DMS153 treated with DMSO at 0.1 percent for 48 hours (cell line): Measurements from ENCODE around the gene ACO1.
"Not testable (repeated sequence)": the region's sequence is repeated elsewhere in the genome, so short reads cannot be mapped to it uniquely, and the experiment has no call there.

ENCODE experiments used
- DNase-seq: peaks from one replicate; lab custom pipeline; 2025; ENCODE audit not compliant: unreplicated experiment; lab: John Stamatoyannopoulos, UW

The ACO1 gene

DNA sequence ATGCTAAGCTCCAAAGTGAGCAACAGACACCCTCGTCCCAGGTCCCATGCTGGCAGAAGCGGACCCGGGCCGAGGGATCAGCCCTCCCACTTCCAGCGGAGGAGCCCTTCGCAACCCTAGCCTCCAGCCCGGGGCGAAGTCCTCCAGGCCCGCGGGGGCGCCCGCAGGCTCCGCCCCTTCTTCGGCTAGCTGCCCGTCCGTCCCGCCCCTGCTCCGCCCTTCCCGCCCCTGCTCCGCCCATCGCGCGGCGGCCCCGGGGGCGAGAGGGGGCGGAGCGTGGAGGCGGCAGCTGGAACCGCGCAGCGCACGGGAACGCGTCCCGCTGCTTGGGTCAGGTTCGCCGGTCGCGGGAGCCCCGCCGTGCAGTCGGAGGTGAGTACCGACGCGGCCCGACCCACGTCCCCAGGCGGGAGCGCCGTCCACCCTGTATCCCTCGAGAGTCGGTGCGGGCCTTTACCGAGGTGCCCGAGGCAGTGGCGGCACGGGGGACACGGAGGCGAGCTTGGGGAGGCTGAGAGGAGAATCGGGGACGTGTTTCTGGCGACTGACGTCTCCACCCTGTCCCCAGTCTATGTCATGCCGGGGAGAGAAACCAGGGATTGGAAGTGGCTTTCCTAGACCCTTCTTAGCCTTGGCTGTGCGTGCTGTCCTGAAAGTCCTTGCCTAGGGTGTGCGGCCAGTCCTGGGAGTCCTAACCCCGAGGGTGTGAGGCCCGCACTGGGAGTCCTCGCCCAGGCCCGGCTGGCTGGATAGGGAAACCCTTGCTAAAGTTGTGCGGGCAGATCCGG, at the start of gene ACO1:
Gene ACO1, plus strand, starts transcription at position 280 of the 788 bp plus-strand sequence. CDS start 20,864 bp downstream, outside the sequence.
- peak; percentile 60 for DNase-seq

DNA sequence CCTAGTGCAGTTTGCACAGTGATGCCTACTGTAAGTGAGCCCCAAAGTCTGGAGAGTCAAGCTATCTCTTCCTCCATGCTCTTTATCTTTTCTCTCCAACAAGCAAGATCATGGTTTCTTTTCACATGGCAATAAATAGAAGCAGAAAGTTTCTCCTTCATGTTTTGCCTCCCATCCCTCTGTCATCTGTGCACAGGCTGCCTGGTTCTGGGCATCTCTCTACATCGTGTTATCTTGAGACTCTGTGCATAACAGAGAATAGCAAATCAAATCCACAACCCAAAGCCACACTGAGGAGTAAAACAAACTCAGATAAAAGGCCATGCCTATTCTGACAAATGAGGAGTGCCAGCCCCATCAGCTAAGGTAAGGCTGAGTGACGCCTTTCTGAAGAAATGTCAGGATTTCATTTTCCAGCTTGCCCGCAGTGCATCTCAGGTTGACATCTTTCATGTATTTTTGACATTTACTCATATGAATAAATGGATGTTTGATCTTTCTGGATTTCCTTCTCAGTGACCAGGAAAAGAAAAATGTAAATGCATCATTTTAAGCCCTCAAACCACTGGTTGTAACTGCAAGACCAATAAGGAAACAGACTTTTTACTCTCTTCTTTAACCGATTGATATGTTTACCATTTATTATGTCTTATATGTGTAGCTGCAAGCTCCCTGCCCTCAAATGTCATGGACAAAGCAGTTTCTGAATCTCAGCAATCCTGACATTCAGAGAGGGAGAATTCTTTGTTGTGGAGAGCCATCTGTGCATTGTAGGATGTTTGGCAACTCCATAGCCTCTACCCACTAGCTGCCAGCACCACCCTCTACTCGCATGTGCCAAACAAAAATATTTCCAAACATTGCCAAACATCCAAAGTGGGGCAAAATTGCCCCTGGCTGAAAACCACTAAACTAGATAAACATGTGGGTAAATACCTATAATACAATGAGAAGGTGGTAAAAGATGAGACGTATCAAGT, 49.2 kb upstream of the ACO1 start:
- DNase-seq, result no peak

DNA sequence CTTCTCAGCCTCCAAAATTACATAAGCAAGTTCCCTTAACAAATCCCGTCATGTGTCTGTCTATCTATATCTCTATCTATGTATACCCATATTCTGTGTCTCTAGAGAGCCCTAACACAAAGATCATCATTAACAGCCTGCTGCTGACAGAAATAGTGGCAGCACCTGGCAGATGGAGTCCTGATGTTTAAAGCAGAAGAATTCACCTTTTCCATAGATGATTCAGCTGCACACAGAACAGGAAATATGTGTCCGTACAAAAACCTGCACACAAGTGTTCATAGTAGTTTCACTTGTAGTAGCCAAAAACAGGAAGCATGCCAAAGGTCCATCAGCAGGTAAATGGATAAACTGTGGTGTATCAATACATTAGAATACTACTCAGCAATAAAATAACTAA, 45.0 kb upstream of the ACO1 start:
- DNase-seq, result peak; percentile 23

DNA sequence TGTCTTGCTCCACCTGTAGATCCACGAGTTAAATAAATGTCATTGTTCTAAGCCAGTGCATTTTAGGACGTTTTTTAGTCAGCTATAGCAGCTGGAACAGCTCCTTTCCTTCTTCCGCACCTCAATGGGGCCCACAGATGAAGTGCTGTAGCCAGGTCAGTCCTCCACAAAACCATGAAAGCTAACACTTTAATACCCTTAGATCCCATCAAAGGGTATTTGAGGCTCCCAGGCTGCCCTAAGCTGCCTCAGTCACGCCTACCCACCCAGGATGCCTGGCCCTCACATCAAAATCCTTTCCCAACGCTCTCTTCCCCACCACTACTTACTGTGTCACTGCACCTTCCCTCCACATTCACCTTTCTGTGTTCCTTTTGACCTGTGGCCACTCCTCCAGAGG, 44.1 kb upstream of the ACO1 start:
- no peak for DNase-seq

DNA sequence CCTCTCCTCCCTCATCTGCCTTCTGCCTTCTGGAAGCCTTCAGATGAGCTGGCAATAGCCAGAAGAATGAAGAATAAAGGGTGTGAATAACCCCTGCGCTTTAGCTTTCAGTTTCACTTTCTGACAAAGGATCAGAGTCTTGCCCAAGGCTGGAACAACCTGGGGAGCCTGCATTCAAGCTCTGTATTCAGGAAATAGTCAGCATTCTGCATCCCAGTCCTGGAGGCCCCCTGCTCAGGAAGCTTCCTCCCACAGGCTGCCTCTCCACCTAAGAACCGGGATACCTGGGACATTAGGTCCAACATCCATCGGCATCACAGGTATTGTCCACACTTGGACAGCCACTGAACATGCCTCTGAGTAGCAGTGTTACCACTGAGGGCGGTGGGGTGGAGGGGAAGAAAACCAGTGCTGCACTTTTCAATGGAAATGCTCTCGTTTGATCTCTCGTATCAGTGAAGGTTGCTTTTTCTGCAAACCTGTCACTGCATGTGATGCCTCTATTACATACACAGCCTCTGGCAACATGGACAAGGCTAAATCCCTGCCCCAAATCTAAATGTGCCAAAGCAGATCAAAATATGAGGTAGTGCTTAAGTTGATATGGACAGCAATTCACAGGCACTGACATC, 39.8 kb upstream of the ACO1 start:
- DNase-seq, result no peak

DNA sequence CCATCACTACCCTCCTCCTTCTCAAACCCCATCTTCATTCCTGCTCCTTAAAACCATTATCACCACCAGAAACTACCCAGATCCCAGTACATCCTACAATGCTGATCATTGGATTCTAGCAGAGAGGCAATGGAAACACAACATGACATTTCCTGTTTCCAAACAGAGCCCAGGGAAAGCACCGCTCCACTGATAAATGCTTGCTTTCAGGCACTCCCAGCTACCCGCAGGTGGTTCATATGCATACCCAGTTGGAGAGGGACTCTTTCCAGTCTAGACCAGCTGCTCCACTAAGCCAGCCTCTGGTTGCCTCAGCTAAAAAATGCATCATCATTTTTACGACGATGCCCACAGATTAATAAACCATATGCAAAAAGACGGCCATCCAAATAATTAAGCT, 39.2 kb upstream of the ACO1 start:
- no peak for DNase-seq

DNA sequence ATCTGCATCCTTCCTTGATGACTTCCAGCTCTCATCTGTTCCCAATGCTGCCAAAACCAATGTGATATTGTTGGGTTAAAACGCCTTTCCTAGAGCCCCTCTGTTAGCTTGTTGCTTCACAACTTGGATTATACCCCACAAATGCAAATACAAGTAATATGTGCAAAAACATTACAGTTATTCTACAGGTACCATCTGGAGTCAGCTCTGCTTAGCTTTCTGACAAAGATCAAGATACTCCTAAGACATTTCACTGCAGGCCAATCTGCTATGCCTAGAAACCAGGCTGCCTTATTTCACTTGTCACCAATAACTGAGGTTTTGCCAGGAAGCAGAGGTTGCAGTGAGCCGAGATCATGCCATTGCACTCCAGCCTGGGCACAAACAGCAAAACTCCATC, 36.9 kb upstream of the ACO1 start:
- DNase-seq, result no peak

DNA sequence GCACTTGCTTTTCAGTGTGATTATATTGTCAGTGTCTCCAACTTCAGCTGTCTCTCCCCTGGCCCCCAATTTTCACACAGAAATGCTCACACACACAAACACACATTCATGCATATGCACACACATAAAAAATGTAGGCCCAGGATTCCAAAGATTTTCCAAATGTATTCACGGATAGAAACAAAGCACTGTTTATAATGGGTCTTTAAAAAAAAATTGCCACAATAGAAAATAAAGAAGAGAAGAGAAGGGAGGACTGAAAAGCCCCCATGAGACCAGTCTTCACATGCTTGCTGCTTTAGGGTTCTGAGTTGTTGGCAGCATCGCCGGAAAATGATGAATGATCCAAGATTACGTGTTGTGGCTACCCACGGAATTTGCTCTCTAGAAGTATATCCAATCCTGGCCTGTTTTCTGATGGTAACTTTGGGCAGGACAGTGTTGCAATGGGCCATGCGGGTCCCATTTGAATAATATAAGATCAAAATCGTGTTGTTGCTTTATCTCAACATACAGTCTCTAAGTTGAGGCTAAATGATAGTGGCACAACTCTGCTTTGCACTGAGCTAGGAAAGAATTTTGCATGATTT, 36.2 kb upstream of the ACO1 start:
- DNase-seq, result no peak

DNA sequence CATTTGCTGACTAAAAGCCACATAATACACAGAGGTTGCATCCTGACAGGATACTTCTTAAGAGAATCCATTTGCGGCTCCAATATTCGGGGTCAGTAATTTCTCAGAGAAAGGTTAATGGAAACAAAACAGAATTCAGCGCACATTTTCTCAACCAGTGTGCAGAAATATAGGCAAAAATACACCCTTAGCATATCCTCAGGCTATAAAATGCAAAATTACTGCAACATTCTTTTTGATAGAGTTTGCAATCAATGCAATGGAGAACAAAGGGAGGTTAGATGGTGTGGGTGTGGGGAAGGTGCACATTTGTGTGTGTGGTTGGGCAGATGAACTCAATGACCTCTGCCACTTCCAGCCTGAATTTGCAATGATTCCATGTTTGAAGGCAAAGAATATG, 35.4 kb upstream of the ACO1 start:
- no peak for DNase-seq

DNA sequence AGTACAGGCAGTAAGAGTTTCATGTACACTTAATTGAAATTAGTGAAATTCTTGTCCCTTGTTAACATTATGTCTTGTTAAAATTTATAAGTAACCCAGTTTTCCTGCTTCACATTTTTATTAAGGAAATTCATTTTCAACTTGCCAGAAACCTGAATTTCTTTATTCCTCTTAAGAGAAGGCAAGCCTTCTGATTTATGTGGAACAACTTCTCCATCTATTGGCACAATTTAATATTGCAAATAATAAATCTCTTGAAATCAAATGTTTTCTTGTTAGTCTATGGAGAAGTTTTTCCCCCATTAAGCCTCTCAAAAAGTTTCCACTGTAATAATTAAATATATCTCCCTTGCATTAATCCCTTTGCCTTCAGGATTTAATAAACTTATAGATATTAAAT, 33.8 kb upstream of the ACO1 start:
- peak; percentile 5 for DNase-seq

DNA sequence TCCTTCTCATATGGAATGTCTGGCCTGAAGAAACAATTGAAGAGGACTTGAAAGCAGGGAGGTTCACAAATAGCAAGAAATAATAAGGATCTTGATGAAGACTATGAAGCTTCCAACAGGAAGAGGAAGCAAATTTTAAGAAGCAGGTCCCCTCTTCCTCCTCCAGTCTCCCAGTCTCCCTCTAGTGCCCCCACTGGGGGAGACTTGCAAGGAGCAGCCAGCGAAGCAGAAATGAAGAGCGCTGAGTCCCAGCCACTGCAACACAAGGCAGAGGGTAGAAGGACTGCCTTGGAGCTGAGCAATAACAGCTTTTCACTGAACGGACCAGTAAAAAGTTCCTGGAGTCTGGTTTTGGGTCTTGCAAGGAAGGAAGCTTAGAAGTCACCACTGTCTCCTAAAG, 32.6 kb upstream of the ACO1 start:
- DNase-seq, result no peak

DNA sequence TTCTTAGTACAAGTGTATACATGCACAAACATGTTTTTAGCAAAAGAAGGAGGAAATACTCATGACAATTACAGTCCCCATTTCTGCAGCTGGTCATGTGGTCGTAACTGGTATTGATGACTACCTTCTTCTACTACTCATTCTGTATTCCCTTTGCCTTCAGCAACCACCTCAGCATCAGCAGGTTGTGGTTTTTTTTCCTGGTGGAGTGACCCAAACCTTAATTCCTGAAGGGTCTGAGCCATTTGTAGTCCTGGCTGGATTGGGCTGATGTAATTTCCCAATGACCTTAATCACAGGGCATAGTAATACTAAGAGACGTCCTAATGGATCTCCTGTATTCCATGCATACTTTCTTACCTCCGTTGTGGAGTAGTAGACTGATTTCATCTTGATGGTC, 31.0 kb upstream of the ACO1 start:
- DNase-seq, result not testable (repeated sequence)

DNA sequence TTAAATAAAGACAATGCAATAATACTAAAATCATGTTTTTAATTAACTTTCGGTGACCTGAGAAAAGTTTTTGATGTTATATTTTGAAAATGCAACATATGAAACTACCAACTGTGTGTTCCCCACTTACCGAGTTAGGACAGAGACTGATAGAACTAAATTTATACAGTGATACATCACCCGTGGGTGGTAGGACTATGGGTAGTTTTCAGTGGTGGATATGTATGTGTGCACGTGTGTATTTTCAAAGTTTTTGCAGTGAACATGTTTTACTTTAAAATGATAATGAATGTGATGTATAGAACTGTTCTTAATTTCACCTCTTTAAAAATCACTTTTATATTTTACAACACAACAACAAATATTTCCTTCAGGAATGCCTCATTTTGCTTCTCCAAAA, 25.0 kb upstream of the ACO1 start:
- DNase-seq, result no peak

DNA sequence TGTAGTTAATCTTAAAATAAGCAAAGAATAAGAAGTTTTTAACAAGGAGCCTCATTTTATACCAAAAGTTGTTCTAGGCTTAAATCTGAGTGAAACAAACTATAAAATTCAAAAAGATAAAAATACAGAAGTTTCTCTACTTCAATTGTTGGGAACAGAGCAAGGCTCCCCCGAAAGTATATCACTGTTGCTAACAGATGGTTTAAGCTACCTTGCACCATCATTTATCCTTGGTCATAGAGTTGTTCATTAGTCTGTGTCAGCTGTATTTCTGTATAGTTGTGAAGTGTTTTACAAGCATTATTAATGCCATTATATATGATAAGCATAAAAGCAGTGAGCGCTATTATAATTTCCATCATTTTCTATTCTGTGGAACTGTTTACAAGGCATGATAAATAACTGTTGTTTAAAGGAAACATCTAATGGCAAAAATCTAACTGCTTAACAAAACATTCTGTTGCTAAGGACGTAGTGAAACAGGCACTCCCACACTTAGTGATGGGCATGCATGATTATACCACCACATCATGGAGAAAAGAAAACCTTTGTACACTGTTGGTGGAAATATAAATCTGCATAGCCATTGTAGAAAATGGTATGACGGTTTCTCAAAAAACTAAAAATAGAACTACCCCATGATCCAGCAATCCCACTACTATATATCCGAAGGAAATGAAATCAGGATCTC, 23.3 kb upstream of the ACO1 start:
- no peak for DNase-seq

DNA sequence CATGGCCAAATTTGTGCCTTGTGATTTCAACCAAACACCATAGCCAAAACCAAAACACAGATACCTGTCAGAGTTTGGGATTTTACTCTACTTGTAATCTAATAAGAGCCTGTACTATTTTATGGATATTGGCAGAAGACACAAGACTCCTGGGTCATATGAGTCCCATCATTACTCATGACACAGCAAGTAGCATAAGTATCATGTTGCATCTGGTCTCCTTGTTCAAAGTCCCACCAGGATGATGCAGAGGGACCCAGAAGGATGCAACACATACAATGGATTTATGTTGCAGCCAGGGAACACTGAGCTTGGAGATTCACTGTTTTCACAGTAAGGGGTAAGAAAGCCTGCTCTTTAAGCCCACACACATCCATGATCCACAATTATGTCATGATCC, 13.2 kb upstream of the ACO1 start:
- no peak for DNase-seq

DNA sequence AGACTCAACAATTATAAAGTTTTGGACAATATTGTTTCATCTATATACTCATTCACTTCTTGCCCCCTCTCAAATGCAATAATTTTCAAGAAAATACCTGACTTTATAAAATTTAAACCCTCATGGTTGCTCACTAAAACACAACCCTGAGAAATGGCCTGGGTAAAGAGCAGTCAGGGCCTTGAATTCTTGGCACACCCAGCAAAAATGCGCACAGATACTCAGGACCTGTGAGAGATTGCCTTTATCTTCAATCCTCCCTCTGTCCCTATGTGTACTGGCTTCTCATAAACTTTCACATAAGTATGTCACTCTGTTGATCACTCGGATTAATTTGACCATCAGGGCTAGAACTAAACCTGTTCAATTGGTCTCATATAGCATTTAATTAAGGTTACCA, 12.8 kb upstream of the ACO1 start:
- DNase-seq, result no peak

DNA sequence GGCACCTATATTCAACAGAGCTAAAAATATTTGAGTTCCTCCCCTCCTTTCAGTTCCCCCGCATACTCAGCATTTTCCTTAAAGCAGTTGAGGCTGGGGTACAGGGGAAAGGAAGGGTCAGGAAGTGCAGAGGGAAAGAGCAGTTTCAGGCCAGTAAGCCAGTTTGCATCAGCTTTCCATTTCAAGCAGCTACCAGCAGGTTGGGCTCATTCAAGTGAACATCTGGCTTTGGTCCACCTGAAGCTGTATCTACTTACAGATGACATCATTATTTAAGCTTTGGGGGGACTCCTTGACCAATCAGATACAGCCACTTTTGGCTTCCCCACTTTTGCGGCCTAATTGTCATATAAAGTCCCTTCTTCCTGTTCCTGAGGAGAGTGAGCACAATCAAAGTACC, 8.2 kb upstream of the ACO1 start:
- no peak for DNase-seq

DNA sequence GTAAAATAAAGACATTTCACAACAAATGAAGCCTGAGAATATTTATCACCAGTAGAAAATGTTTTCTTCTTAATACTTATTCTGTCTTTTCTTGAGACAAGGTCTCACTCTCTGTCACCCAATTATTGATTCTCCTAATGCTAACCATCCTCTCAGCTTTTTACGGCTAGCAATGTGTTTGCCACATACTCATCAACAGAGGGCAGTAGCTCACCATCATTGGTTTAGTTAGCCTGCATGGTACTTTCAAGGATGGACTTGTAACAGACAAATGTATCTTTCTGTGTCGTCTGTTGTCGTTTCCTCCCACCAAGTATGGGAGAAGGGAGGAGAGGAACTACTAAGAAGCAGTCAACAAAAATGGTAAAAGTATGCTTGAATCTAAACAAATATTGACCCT, 5.9 kb upstream of the ACO1 start:
- peak; percentile 67 for DNase-seq

DNA sequence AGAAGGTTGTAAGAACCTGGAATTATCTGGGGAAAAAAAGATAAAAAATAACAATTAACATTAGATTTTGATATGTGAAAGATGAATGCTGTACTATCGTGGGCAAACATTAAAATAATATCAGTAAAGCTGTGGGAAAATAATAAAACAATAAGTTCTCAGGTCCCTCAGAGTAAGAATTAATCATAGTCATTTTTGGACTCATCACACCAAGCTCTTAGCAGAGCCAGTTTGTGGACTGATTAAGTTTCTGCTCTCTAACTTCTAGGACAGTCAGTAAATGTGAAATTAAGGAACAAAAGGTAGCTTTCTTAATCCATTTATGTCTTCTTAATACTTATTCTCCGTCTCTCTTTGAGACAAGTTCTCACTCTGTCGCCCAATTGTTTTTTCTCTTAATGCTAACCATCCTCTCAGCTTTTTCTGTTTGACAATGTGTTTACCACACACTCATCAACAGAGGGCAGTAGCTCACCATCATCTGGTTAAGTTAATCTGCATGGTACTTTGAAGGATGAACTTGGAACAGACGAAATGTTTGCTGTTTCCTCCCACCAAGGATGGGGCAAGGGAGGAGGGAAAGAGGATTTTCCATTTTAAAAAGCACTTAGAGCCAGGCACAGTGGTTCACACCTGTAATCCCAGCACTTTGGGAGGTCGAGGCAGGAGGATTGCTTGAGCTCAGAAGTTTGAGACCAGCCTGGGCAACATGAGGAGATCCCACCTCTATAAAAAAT, 5.3 kb upstream of the ACO1 start:
- peak; percentile 36 for DNase-seq

DNA sequence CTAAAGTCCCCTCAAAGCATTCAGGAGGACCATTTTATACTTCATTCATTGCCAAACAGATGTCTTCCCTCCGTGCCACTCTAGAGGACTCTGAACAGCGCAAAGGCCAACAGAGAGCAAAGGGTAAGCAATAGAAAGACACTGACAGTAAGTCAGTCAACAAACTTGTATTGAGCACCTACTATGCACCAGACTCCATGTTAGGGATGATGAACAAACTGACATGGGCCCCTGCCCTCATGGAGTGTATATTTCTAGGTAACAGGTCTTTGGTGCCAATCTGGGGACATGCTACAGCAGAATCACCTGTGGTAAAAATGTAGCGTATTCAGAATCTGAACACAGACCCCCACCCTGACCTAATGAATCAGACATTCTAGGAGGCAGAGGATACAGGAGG, 3.5 kb upstream of the ACO1 start:
- DNase-seq, result no peak
